ENCODE results near the gene CFAP210. TPM values are rescaled to one million over a fixed set of nuclear protein-coding genes. Genes with fewer than 3 reads are reported as not detected.
A peak's percentile ranks its signal among the peaks of the same experiment; 100 is the strongest.

Gene CFAP210
- polyA plus RNA-seq, 2 donors, result 0.02 to 0.08 TPM

DNA sequence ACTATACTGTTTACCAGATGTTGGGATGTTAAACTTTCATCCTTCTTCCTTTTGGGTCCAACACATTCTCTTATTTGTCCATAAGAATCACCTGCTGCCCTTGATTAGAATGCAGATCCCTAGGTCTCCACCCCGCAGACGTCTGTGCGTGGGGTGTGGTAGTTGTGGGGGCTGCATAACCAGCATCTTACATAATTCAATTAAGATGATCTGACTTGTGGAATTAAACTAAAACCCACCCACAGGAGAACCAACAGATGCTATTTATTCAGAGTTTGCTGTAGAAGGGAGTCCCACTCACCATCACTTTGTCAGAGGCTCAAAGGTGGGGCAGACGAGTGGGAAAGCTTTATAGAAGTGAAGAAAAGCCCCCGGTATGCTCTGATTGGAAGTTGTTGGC is 37.9 kb upstream of the CFAP210 start:
- no peaks in the 10 kb centered on the region for H3K36me3 ChIP-seq (ENCODE audit: control insufficient read depth in 2 of 2, insufficient read depth in 2 of 2, low read length in 1 of 2)
- H3K4me3 ChIP-seq (ENCODE audit: low read depth in 1 of 2, low read length in 2 of 2), result no peak overlapping the region
- no peak overlapping the region for H3K27ac ChIP-seq (ENCODE audit: low read depth in 2 of 2, low read length in 1 of 2)
- no peaks in the 10 kb centered on the region for H3K4me1 ChIP-seq (ENCODE audit: control insufficient read depth in 2 of 2, insufficient read depth in 2 of 2, low read length in 1 of 2)
- no peaks in the 10 kb centered on the region for H3K9me3 ChIP-seq (ENCODE audit: control insufficient read depth in 2 of 2, insufficient read depth in 1 of 2, low read depth in 1 of 2, low read length in 1 of 2)
- no peaks in the 10 kb centered on the region for H3K27me3 ChIP-seq (ENCODE audit: control insufficient read depth in 1 of 2, insufficient read depth in 2 of 2, low read length in 2 of 2)
- WGBS, 2 donors, result 57 to 62% methylated on average over 5 of the region's 5 CpGs

DNA sequence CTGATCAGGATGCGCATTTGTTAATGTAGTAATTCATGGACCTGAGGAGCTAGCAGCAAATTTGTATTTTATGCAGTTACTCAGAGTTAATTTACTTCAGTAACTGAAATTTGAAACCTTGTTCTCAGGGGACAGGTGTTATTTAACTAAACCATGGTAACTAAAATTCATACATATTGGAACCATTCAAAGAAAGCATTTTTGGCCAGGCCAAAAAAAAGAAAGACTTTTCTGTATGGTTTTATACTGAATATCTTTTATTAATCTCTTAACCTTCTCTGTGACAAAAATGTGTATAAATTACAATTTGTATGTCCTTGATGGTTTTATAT is 35.0 kb upstream of the CFAP210 start:
- Histone ChIP-seq H3K4me1 (ENCODE audit: control insufficient read depth in 2 of 2, insufficient read depth in 2 of 2, low read length in 1 of 2) (no peaks in the 10 kb centered on the region), H3K4me3 (ENCODE audit: low read depth in 1 of 2, low read length in 2 of 2) (no peak overlapping the region), H3K9me3 (ENCODE audit: control insufficient read depth in 2 of 2, insufficient read depth in 1 of 2, low read depth in 1 of 2, low read length in 1 of 2) (no peaks in the 10 kb centered on the region), H3K27ac (ENCODE audit: low read depth in 2 of 2, low read length in 1 of 2) (no peak overlapping the region), H3K27me3 (ENCODE audit: control insufficient read depth in 1 of 2, insufficient read depth in 2 of 2, low read length in 2 of 2) (no peaks in the 10 kb centered on the region), H3K36me3 (ENCODE audit: control insufficient read depth in 2 of 2, insufficient read depth in 2 of 2, low read length in 1 of 2) (no peaks in the 10 kb centered on the region)
- WGBS, 2 donors, result 97 to 98% methylated on average over 1 of the region's 1 CpG

DNA sequence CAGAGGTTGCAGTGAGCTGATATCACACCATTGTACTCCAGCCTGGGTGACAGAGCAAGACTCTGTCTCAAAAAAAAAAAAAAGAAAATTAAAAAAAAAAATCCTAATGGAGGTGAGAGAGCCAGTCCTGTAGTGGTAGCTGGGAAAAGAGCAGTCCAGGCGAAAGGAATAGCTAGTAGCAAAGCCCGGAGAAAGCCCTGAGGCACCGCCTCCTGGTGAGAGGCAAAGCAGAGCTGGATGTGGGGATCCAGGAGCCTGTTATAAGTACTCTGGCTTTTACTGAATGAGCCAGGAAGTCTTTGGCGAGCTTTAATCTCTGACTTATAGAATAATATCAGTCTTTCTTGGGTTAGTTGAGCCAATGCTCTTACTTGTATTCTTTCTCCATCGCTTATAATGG is 32.9 kb upstream of the CFAP210 start:
- WGBS, 2 donors, result 89 to 92% methylated on average over 5 of the region's 5 CpGs
- no peak overlapping the region for H3K4me3 ChIP-seq (ENCODE audit: low read depth in 1 of 2, low read length in 2 of 2)
- no peak overlapping the region for H3K27ac ChIP-seq (ENCODE audit: low read depth in 2 of 2, low read length in 1 of 2)

DNA sequence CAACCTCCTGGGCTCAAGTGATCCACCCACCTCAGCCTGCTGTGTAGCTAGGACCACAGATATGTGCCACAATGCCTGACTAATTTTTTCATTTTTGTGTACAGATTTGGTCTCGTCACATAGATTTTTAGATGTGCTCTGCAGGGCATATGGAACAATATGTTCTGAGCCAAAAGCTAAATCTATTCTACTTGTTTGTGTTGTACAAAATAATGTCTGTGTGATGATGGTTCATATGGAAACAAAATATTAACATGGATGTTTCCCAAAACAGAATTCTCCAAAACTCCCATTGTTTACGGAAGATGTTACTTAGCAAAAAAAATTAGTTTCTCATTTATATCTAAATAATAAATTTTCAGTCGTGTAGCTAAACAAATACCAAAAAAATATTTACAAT is 26.8 kb upstream of the CFAP210 start:
- Histone ChIP-seq H3K36me3 (ENCODE audit: control insufficient read depth in 2 of 2, insufficient read depth in 2 of 2, low read length in 1 of 2) (no peaks in the 10 kb centered on the region), H3K4me1 (ENCODE audit: control insufficient read depth in 2 of 2, insufficient read depth in 2 of 2, low read length in 1 of 2) (no peaks in the 10 kb centered on the region), H3K9me3 (ENCODE audit: control insufficient read depth in 2 of 2, insufficient read depth in 1 of 2, low read depth in 1 of 2, low read length in 1 of 2) (no peaks in the 10 kb centered on the region), H3K27ac (ENCODE audit: low read depth in 2 of 2, low read length in 1 of 2) (no peak overlapping the region), H3K4me3 (ENCODE audit: low read depth in 1 of 2, low read length in 2 of 2) (no peak overlapping the region), H3K27me3 (ENCODE audit: control insufficient read depth in 1 of 2, insufficient read depth in 2 of 2, low read length in 2 of 2) (no peaks in the 10 kb centered on the region)
- WGBS, 2 donors, result 52 to 68% methylated on average over 3 of the region's 3 CpGs

More for the DNA sequence above, 32.9 kb upstream of the CFAP210 start:
- no peaks in the 10 kb centered on the region for H3K4me1 ChIP-seq (ENCODE audit: control insufficient read depth in 2 of 2, insufficient read depth in 2 of 2, low read length in 1 of 2)
- H3K27me3 ChIP-seq (ENCODE audit: control insufficient read depth in 1 of 2, insufficient read depth in 2 of 2, low read length in 2 of 2), result no peaks in the 10 kb centered on the region
- no peaks in the 10 kb centered on the region for H3K9me3 ChIP-seq (ENCODE audit: control insufficient read depth in 2 of 2, insufficient read depth in 1 of 2, low read depth in 1 of 2, low read length in 1 of 2)
- no peaks in the 10 kb centered on the region for H3K36me3 ChIP-seq (ENCODE audit: control insufficient read depth in 2 of 2, insufficient read depth in 2 of 2, low read length in 1 of 2)

DNA sequence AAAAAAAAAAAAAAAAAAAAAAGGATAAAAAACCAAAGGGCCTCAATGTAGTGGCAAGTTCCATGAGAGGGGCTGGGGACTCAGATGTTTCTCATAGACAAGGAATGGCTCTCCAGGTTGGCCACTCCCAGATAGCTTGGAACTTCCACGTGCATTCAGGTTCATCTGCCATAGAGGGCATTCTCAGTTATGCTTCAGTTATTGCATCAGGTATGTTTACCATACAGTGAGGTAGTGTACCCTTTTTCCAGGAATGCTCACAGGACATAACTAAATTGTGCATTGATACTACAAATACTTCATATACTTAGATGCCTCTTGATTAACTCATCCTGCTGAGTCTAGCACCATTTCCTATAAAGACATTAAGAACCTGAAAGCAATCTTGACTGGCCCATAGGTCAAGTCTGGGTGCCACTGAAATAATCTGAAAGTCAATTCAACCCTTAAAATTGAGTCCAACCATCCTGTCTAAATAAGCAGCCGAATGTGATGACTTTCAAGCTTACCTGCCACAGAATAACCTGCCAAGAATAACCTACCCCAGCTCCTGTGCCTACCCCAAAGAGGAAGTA is 24.8 kb upstream of the CFAP210 start:
- no peaks in the 10 kb centered on the region for H3K4me1 ChIP-seq (ENCODE audit: control insufficient read depth in 2 of 2, insufficient read depth in 2 of 2, low read length in 1 of 2)
- 79 to 82% methylated on average over 2 of the region's 2 CpGs for WGBS, 2 donors
- no peaks in the 10 kb centered on the region for H3K36me3 ChIP-seq (ENCODE audit: control insufficient read depth in 2 of 2, insufficient read depth in 2 of 2, low read length in 1 of 2)

DNA sequence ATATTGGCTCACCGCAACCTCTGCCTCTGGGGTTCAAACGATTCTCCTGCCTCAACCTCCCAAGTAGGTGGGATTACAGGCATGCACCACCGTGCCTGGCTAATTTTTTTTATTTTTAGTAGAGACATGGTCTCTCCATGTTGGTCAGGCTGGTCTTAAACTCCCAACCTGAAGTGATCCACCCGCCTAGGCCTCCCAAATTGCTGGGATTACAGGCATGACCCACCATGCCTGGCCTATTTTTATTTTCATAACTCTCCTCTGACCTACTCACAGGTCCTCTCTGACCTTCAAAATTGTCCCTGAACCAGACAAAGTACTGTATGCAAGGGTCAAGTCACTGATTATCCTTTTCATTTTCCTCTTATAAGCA is 23.5 kb upstream of the CFAP210 start:
- H3K4me1 ChIP-seq (ENCODE audit: control insufficient read depth in 2 of 2, insufficient read depth in 2 of 2, low read length in 1 of 2), result no peaks in the 10 kb centered on the region
- WGBS, 2 donors, result 71 to 92% methylated on average over 4 of the region's 4 CpGs
- H3K27me3 ChIP-seq (ENCODE audit: control insufficient read depth in 1 of 2, insufficient read depth in 2 of 2, low read length in 2 of 2), result no peaks in the 10 kb centered on the region
- no peak overlapping the region for H3K27ac ChIP-seq (ENCODE audit: low read depth in 2 of 2, low read length in 1 of 2)
- H3K36me3 ChIP-seq (ENCODE audit: control insufficient read depth in 2 of 2, insufficient read depth in 2 of 2, low read length in 1 of 2), result no peaks in the 10 kb centered on the region
- no peaks in the 10 kb centered on the region for H3K9me3 ChIP-seq (ENCODE audit: control insufficient read depth in 2 of 2, insufficient read depth in 1 of 2, low read depth in 1 of 2, low read length in 1 of 2)
- no peak overlapping the region for H3K4me3 ChIP-seq (ENCODE audit: low read depth in 1 of 2, low read length in 2 of 2)

More for the DNA sequence above, 24.8 kb upstream of the CFAP210 start:
- Histone ChIP-seq H3K4me3 (ENCODE audit: low read depth in 1 of 2, low read length in 2 of 2) (no peak overlapping the region), H3K27me3 (ENCODE audit: control insufficient read depth in 1 of 2, insufficient read depth in 2 of 2, low read length in 2 of 2) (no peaks in the 10 kb centered on the region), H3K9me3 (ENCODE audit: control insufficient read depth in 2 of 2, insufficient read depth in 1 of 2, low read depth in 1 of 2, low read length in 1 of 2) (no peaks in the 10 kb centered on the region), H3K27ac (ENCODE audit: low read depth in 2 of 2, low read length in 1 of 2) (no peak overlapping the region)

DNA sequence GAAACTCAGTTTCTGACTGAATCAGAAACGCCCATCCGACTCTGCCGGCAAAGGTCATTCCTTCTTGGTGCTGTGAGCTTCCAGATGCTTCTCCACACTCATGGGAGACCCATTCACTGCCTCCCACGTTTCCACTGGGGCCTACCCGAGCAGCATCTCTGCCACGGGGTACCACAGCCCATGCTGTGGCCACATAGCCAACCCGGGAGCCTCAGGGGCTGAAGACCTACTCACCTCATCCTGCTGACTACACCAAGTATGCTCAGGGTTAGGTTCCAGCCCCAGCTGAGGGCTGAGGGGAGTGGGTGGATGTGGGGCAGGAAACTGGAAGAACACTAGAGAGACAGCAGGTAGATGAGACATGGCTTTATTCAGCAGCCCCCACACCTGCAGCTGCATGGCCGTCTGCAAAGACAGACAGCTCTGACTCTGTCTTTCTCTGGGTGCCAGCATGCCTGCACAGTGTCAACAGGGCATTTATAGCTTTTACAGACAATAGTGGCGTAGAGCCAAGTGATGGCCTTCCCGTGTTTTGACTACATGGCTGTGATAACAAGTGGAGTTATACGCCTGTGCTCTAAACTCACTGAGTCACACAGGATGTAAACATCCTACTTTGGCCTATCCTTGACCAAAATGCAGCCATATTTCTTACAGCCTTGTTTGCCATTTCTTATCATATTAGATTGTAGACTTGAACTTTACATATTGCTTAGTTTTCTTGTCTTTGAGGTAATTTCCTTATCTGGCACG is 22.9 kb upstream of the CFAP210 start:
- no peak overlapping the region for H3K27ac ChIP-seq (ENCODE audit: low read depth in 2 of 2, low read length in 1 of 2)
- WGBS, 2 donors, result 65 to 73% methylated on average over 12 of the region's 12 CpGs

DNA sequence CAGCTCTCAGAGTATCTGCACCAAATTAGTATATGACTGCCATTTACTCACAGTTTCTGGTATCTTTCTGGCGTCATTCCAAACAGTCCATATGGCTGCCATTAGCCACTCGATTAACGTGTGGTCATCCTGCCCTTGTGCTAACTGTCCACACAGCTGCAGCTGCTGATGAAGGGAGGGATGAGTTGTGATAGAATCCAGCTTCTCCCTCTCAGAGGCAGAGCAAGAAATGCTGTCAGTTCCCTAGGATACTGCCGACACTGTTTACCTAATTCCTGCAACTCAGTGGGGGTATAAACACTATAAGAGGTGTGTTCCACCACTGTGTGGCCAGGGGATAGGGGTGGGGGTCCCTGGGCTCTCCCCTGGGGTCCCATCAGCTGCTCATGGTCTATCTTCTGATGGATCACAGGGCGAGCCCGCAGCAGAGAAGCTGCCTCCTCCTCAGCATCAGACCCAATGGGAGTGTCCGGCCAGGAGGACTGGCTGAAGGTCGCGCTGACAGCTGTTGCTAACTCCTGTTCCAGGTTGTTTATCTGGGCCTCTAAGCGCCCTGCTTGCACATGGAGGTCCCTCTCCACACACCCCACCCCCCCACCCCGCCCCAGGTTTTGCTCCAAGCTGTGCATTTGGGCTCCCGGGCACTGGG is 22.2 kb upstream of the CFAP210 start:
- no peak overlapping the region for H3K27ac ChIP-seq (ENCODE audit: low read depth in 2 of 2, low read length in 1 of 2)
- no peaks in the 10 kb centered on the region for H3K9me3 ChIP-seq (ENCODE audit: control insufficient read depth in 2 of 2, insufficient read depth in 1 of 2, low read depth in 1 of 2, low read length in 1 of 2)
- H3K4me1 ChIP-seq (ENCODE audit: control insufficient read depth in 2 of 2, insufficient read depth in 2 of 2, low read length in 1 of 2), result no peaks in the 10 kb centered on the region
- 50 to 62% methylated on average over 12 of the region's 12 CpGs for WGBS, 2 donors
- H3K36me3 ChIP-seq (ENCODE audit: control insufficient read depth in 2 of 2, insufficient read depth in 2 of 2, low read length in 1 of 2), result no peaks in the 10 kb centered on the region
- no peaks in the 10 kb centered on the region for H3K27me3 ChIP-seq (ENCODE audit: control insufficient read depth in 1 of 2, insufficient read depth in 2 of 2, low read length in 2 of 2)
- H3K4me3 ChIP-seq (ENCODE audit: low read depth in 1 of 2, low read length in 2 of 2), result no peak overlapping the region

More for the DNA sequence above, 22.9 kb upstream of the CFAP210 start:
- Histone ChIP-seq H3K4me1 (ENCODE audit: control insufficient read depth in 2 of 2, insufficient read depth in 2 of 2, low read length in 1 of 2) (no peaks in the 10 kb centered on the region), H3K36me3 (ENCODE audit: control insufficient read depth in 2 of 2, insufficient read depth in 2 of 2, low read length in 1 of 2) (no peaks in the 10 kb centered on the region), H3K27me3 (ENCODE audit: control insufficient read depth in 1 of 2, insufficient read depth in 2 of 2, low read length in 2 of 2) (no peaks in the 10 kb centered on the region), H3K4me3 (ENCODE audit: low read depth in 1 of 2, low read length in 2 of 2) (no peak overlapping the region), H3K9me3 (ENCODE audit: control insufficient read depth in 2 of 2, insufficient read depth in 1 of 2, low read depth in 1 of 2, low read length in 1 of 2) (no peaks in the 10 kb centered on the region)

DNA sequence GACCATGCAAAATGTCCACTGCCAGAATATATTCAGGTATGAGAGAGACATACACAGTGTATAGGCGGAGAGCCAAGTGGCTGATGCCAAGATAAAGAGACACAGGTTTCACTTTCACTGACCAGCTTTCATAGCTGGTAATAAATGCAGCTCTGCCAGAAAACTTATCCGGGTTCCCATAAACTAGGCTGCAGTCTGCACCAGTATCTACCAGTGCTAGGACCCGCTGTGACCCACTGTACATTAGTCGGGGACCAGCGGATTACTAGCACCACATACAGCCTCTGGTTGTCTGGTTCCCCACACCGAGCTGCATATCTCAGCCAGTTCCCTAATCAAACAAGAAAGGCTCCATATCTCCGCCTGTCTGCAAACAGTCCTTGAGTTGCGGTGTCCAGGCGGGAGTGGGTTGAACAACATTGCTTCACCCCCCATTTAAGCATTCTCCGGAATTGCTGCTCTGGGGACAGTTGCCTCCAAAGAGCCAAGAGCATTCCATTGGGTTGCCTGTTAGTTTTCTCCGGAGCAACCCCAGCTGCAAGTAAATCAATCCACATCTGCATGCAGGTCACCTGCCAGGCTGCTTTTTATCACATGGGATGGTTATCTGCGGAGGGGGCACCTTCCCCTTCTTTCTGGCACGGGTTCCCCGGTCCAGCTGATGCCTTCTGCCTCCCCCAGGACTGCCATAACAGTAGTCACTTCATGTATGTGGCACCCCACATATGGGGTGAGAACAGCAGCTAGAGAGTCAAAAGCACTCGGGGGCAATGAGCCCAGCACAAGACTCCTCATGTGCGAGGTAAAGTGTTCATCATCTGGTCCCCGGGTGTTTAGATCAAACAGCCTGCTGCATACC is 21.4 kb upstream of the CFAP210 start:
- Histone ChIP-seq H3K27me3 (ENCODE audit: control insufficient read depth in 1 of 2, insufficient read depth in 2 of 2, low read length in 2 of 2) (no peaks in the 10 kb centered on the region), H3K4me3 (ENCODE audit: low read depth in 1 of 2, low read length in 2 of 2) (peak overlapping the region; percentile 24 to 56), H3K9me3 (ENCODE audit: control insufficient read depth in 2 of 2, insufficient read depth in 1 of 2, low read depth in 1 of 2, low read length in 1 of 2) (no peaks in the 10 kb centered on the region), H3K4me1 (ENCODE audit: control insufficient read depth in 2 of 2, insufficient read depth in 2 of 2, low read length in 1 of 2) (no peaks in the 10 kb centered on the region), H3K36me3 (ENCODE audit: control insufficient read depth in 2 of 2, insufficient read depth in 2 of 2, low read length in 1 of 2) (no peaks in the 10 kb centered on the region), H3K27ac (ENCODE audit: low read depth in 2 of 2, low read length in 1 of 2) (no peak overlapping the region)
- 30 to 31% methylated on average over 17 of the region's 17 CpGs for WGBS, 2 donors

Measured in esophagus (tissue), 2 donors.